NCI-H226 (cell line): ENCODE results near the gene SIAE.
"Not testable (repeated sequence)": the region's sequence is repeated elsewhere in the genome, so short reads cannot be mapped to it uniquely, and the experiment has no call there.

ENCODE experiments used
- DNase-seq: peaks from one replicate; pipeline ENCODE4 v3.0.0-alpha.2; 2015

SIAE gene

DNA sequence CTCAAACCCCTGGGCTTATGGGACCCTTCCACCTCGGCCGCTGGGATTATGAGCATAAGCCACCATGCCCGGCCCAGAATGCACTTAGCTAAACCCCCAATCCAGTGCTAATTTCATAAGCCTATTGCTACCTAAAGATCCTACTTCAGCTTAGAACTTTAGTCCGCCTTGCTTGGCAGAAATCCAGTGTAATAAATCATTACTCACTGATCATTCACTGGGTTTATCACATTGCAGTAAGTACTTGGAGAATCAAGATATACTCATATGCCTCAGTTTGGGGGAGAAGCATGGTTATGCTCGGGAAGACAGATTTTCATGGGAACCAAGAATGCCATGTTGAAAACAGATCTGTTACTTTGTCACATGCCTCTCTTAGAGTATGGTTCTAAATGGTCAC, 54.7 kb downstream of the SIAE start:
- DNase-seq = no peak

DNA sequence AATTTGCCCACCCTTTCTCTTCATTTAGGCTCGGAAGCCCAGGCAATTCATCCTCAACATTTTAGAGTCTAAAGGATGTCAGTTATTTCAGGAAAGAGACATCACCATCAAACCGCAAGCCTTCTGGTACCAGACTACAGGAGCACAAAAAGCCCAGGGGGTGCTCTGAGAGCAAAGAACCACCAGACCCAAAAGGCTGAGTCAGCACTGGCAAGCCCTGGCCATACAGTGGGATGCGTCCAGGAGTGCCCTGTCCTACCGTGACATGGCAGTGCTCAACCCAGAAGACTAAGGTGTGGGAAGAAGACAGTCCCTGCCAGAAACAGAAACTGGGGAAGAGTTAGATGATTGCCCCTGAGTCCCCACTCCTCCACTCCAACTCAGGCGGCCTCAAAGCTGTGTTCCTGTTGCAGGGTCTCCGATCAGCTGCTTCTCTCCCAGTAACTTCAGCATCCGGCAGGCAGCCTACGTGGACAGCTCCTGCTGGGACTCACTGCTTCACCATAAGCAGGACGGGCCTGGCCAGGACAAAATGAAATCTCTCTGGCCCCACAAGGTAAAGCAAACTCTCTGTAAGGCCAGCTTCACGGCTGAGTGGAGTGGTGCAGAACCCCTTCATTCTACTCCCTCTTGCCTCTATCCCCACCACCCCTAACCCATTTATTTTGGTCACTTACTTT, 60.8 kb downstream of the SIAE start:
- no peak for DNase-seq

DNA sequence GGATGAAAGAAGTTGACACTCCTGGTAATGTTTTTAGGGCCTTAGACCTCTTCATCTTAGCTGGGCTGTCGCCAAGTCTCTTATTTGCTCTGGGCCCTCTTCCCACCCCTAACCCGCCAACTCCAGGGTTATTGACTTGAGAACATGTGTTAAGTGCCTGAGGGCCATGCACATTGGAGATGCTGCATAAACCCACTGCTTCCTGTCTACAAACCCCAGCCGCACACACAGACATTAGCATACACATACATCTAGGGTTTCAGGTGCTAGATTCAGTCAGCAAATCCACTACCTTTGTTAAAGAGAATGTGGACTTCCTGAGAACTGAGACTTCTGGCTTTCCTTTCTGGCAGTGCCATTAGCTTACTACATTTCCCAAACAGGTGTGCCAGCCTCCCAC, 61.5 kb downstream of the SIAE start:
- no peak for DNase-seq

DNA sequence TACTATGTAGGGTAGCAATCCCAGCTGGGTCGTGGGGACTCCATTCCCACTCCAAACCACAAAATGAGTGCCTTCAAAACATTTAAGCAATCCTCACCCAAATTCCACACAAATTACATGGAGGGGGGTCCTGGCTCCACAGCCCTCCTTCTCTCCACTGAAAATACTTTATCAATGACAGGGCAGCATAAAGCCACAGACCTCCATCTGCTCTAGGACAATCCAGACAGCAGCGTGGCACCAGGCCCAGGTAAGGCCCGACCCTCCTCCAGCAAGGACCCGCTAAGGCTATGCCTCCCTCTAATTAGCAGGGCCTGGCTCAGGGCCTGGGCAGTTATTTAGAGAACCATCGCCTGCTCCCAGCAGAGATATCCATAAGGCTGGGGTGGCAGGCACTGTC, 62.5 kb downstream of the SIAE start, which contains the start of gene PANX3:
TSS of gene PANX3 (plus strand) at position 365 of the 400 bp plus-strand sequence. CDS start 129 bp downstream, outside the sequence.
- DNase-seq = no peak

DNA sequence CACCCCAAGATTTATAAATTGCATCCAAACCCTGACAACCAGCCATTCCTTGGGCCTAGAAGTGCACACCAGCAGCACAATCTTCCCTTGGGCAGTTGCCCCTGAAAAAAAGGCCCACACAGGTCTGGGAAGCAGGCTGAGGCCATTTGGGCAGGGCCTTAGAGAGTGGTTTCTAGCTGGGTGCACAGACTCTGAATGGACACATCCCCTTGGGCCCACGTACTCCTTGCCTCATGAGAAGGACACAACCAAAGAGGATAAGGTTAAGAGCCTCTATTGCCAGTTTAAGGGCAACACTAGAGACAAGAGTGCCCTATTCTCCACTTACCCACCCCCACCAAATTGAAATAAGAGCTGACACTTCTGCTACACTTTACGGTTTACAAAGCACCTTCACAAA, 63.2 kb downstream of the SIAE start:
- no peak for DNase-seq

DNA sequence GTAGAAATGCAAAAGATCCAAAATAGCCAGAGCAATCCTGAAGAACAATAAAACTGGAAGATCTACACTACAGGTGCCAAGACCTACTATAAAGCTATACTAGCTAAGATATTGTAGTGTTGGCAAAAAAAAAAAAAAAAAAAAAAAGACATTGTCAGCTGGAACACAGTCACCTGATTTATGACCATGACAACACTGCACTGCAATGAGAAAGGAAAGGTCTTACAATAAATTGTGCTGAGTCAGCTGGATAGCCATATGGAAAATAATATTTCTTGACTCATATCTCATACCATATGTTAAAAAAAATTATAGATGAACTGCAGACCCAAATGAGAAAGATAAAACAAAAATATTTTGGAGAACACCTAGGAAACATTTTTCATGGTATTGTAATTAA, 65.4 kb downstream of the SIAE start:
- DNase-seq = no peak

DNA sequence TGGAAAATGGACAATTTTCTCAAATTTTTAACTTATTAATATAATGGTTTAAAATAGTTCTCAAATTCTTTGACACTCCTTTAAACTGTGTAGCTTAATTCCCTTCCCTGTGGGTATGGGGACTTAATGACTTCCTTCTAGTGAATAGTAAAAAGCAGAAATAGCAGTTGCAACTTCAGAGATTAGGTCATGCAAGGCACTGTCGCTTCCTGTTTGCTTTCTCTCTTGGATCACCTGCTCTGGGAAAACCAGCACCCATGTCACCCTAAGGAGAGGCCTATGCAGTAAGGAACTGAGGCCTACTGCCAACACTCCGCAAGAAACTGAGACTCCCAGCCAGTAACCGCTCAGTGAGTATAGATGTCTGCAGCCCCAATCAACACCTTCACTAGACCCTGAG, 67.8 kb downstream of the SIAE start:
- DNase-seq = no peak

DNA sequence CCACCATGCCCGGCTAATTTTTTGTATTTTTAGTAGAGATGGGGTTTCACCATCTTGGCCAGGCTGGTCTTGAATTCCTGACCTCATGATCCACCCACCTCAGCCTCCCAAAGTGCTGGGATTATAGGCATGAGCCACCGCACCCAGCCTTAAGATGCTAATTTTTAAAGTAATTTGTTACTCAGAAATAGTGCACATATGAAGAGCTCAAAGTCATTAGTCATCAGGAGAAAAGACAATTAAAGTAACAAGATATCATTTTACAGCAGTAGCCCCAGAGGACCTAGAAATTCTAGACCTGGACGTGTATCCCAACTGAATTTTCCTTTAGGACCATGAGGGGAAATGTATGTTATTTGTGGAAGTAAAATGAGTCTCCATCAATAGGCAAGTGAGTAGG, 70.8 kb downstream of the SIAE start:
- not testable (repeated sequence) for DNase-seq

DNA sequence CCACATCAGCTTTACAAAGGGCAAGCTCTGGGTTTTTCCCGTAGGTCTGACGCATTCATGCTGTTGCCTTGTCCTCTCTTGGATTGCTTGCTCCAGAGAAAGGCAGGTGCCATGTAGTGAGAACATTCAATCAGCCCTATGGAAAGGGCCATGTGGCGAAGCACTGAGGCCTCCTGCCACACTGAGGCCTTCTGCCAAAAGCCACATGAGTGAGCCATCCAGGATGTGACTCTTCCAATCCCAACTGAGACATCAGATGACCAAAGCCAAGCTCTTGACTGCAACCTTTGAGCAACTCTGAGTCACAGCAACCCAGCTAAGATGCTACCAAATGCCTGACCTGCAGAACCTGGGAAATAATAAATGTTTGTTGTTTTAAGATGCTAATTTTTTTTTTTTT, 71.3 kb downstream of the SIAE start:
- DNase-seq = no peak

DNA sequence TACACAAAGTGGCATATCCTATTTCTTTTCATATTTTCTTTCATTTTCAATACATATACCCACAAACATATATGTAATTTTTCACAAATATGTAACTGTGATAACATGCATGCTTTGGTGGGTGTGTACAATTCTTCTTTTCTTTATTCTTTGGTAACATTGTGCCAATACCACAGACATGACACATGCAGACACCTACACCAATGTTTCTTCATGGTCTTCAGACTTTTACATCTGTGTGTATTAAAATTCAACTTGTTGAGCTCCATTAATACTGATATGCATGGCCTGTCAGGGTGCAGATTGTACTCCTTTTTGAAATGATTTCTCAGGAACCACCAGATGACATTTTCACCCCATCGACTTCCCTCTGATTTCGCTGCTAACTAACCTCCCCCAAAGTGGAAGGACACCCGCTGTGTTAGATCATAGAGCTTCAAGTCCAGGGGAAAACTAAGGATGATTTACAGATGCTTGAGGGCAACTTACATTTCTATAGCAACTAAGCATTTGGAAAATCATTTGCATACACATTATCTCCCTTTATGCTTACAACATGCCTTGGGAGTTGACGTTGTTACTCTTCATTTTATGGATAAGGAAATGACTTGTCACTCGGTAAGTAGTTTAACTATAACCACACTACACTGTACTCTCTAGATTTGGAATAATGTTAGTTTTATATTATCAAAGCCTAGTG, 72.8 kb downstream of the SIAE start:
- no peak for DNase-seq

DNA sequence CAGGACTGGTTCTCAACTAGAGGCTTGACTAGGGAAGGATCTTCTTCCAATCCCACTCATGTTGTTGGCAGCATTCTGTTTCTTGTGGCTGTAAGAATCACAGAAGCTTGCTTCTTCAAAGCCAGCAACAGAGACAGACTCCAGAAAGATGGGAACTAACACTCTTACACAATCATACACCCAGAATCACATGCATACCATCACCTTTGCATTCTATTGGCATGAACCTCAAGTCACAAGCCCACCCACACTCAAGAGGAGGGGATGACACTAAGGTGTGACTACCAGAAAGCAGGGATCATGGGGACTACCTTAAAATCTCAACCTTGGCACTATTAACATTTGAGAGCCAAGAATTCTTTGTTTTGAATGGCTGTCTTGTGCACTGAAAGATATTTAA, 75.9 kb downstream of the SIAE start:
- no peak for DNase-seq

DNA sequence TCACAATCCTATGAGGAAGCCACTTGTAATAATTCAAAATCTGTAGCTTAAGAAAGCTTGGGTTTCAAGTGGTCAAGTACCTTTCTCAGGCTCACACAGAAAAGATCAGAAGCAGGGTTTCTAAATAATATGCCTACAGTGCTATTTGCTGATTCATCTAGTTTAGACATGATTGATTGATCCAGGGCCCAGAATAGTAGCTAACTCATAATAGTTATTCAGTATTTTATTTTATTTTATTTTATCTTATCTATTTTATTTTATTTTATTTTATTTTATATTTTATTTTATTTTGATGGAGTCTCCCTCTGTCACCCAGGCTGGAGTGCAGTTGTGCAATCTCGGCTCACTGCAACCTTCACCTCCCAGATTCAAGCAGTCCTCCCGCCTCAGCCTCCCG, 78.2 kb downstream of the SIAE start:
- DNase-seq = no peak

DNA sequence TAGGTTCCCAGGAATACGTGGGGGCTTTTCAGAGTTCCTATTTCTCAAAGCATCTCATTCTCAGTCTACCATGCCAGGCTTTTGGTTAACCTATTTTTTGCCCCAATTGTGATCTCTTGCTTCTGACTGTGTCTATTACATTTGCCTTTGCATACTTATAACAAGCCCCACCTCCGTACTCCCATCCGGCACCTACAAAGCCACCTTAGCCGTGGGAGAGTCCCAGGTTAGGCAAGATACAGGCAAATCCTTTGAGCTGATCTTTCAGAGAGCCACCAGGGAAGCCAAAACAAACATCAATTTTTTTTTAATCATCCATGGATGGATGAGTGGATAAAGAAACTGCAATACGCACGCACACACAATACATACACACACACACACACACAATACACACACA, 80.9 kb downstream of the SIAE start:
- DNase-seq = no peak

DNA sequence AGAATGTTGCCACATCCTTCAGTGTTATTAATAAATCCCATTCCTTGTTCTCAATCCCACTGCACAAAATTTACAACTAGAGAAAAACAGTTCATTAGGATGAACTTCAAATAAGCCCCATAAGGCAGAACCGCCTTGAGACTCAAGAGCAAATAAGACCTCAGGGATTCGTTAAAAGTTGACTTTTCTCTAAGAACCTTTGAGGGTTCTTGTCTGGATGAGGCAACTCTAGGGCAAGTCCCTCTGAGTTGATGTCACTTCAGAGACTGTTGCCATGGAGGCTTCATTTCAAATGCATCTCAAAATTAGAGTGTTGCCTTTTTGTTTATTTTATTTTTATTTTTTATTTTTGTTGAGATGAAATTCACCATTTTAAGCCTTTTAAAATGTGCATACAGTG, 82.1 kb downstream of the SIAE start:
- DNase-seq = no peak

DNA sequence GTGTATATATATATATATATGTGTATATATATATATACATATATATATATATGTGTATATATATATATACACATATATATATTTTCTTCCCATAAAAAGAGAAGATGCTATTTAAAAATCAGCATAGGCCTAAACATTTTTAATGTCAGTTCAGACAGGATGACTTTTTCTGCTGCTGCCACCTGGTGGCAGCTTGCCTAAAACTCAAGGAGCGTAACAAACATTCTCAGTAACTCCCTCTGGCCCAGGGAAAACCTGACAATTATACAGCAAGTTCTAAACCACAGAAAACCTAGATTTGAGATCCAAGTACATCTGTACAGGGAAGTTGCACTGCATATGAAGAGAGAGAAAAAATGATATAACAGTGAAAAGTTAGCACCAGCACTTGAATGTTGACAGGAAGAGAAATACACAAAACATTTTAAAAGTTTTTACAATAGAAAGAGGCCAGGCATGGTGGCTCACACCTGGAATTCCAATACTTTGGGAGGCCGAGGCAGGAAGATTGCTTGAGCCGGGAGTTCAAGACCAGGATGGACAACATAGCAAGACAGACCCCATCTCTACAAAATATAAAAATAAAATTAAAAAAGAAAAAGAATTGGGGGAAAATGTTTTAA, 87.2 kb downstream of the SIAE start:
- DNase-seq = peak; percentile 6

DNA sequence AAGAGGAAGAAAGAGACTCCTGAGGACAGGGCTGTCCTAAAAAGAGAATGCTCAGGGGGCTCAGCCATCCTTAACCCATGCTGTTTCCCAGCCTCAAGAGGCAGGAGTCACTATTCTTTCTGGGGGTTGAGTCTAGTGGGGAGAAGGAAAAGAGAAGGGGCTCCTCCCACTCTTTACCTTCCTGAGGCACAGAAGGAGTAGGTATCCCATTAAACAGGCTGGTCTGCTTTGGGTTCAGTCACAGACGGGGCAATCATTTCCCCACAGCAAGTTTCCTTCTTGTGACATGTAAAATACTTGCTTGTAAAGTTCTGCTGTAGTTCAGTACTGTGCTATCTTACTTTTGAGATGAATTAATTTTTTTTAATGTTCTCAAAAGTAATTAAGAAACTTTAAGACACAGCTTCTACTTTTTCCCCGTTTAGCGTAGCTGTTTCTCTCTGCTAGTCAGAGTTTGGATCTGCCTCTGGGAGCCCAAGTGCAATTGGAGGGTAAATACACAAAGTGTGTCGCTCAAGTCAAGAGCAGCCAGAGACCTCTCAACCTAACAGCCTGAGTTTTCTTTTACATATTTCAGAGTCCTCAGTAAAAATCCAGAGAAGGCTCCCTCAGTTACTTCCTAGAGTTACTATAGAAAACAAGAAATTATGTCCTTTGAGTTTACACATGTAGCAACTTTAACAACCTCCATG, 88.7 kb downstream of the SIAE start:
- DNase-seq = no peak

DNA sequence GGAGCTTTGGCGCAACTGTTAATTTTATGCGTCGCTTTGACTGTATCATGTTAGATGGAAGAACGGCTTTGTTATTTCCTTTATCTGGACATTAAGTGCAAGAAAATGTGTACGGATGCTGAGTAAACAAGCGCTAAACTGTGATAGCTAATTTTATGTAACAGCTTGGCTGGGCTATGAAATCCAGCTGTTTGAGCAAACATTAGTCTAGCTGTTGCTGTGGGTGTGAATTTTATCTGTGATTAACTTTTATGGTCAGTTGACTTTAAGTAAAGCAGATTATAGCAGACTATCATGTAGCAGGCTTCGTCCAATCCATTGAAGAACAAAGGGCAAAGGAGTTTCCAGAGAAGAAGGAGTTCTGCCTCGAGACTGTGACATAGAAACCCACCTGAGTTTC, 89.8 kb downstream of the SIAE start:
- no peak for DNase-seq
